ENCODE data around the gene CPHXL2.

- TF ChIP-seq CTCF (IDR thresholded peaks at IDR 0.05) (no peak), POLR2AphosphoS5 (IDR thresholded peaks at IDR 0.05; ENCODE audit: insufficient read depth in 1 of 2, low read depth in 1 of 2) (no peak), POLR2A (IDR thresholded peaks at IDR 0.05) (no peak)
Measured at GRCh38 chr16:75697571-75697970, 20.8 kb upstream of the CPHXL2 start.

Measured in vagina (tissue), 2 donors.